Measurements from ENCODE around the gene KRT6C. TPM values are rescaled to one million over a fixed set of nuclear protein-coding genes. Genes with fewer than 3 reads are reported as not detected.
"Not testable (repeated sequence)": the region's sequence is repeated elsewhere in the genome, so short reads cannot be mapped to it uniquely, and the experiment has no call there.

Gene KRT6C
- total RNA-seq = not detected

DNA sequence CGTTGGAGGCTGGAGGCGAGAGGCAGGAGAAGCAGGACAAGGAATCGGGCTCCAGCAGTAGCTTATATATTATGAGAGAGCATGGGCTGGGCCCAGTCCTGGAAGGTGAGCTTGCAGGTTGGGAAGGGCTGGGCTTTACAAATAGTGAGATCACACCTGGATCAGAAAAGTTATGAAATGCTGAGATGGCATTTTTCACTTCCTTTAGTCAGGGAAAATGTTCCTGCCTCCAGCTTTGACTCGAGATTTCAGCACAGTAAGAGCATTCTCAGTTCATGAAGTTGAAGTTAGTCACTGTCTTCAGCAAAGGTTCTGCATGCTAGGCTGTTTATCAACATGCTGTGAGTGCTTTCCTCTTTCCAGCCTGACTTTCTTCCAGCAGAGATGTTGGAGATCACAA is at the start of gene KRT6C:
Gene KRT6C (minus strand): TSS at position 38 of the 400 bp plus-strand sequence. CDS start 68 bp downstream, outside the sequence.
- no peak for DNase-seq

DNA sequence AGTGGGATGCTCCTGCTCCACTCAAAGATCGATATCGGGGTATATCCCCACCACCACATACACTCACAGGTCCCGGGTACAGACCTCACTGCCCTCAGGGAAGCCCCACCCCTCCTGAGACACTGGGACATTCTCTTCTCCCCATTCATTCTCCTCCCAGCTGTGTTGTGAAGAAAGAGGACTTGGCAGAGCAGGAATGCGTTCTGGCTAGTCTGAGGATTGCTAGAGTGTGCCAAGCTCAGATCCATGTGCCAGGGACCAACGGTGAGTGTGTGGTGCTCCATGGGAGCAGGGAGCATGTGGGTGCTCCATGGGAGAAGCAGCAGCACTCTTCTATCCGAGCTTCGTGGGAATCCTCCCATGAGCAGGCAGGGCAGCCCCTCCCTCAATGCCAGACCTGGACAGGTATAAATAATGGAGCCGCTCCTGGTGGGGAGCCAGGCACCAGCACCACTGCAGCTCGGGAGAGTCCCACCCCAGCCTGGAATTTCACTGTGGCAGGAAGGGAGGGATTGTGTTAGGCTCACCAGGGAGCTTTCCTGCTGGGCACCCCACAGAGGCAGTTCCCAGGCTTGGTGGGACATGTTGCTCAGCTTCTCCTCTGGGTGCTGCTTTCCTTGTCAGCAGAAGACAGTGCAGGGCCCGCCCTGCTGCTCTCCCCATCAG is 48.9 kb upstream of the KRT6C start:
- DNase-seq = no peak

DNA sequence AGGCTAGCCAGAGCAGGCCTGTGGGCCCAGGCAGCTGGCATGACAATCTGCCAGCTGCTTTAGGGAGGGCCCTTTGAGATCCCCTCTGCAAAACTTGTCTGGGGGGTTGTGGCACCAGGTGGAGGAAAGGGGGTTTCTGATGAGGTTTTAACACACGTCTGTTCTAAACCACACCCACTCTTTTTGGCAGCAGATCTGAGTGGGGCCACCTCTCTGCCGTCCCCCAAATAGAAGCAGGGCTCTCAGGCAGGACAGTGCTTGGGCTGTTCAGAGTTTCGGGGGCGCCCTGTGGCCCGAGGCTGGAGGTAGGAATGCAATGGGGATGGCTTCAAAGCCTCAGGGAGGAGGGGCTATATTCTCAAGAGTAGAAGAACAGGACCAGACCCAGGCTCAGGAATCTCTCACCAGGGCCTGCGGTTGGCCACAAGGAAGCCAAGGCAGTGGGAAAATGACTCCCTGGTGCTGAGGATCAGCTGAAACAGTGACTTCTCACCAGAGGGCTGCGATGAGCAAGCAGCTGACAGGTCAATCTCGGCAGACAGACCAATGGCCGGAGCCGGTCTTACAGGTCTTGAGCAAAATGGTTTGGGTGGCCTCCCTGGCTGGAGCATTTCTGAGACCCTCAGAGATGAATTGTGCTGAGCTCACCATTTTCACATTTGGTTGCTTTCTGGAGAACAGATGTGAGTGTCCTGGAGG is 48.1 kb upstream of the KRT6C start:
- DNase-seq = no peak

DNA sequence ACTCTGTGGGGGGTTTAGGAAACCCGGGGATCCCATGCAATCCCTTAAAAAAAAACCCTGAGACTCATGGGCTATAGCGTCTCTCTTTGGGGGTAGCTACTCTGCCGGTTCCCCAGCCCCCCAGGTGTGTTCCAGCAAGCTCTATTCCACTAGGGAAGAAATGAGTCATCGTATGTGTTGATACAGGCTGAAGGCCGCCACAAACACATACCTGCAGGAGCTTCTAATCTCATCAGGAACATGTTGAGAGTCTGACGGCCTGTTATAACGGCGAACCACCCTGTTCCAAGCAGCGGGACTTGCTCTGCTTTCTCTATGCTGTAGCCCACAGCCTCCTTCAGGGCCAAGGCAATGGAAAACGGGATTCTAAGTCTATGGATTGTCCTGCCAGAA is 47.6 kb upstream of the KRT6C start:
- DNase-seq = no peak

DNA sequence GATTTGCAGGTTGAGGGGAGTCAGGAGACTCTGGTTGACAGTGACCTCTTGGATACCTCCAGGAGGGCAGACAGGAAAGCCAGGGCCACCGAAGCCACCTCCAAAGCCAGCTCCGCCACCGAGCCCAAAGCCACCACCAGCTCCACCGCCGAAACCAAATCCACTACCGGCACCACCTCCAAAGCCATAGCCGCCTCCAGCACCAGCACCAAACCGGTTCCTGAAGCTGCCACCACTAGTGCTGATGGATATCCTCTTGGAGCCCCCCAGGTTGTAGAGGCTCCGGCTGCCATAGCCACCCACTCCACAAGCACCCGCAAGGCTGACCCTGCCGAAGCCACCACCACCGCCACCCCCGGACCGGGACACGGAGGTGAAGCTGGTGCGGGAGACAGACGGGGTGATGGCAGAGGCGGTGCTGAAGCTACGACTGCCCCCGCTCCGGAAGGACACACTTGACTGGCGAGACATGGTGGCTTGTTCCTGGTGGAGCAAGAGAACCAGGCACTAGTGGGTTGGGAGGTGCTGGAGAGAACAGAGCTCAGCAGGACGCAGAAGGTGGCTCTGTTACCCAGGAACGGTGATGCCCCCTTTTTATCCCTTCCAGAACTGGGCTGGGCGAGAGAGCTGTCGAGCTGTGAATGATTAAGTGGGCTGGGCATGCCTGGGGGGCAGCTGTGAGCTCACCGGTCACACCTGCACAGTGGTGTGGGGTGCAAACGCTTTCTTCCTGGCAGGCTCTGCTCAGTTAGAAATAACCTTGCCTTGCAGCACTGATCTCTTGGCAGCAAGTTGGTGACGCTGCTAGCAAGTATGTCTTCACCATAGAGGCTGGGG is 46.4 kb upstream of the KRT6C start, which contains the start of gene KRT5:
Gene KRT5 (minus strand): TSS at position 569 of the 837 bp plus-strand sequence. CDS start 98 bp downstream, at position 471.
- DNase-seq = no peak

DNA sequence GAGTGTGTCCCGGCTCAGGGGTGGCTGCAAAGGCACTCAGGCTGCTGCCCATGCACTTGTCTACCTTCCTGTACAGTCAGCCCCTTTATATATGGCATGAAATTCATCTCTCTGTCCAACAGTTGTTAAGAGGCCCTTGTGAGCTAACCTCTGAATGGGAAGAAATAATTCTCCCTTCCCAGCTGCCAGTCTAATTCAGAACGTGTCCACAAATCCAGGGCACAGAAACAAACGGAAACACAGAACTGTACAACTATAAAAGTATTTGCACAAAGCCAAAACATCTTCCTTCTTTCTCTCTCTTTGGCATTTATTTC is 45.7 kb upstream of the KRT6C start:
- DNase-seq = no peak

DNA sequence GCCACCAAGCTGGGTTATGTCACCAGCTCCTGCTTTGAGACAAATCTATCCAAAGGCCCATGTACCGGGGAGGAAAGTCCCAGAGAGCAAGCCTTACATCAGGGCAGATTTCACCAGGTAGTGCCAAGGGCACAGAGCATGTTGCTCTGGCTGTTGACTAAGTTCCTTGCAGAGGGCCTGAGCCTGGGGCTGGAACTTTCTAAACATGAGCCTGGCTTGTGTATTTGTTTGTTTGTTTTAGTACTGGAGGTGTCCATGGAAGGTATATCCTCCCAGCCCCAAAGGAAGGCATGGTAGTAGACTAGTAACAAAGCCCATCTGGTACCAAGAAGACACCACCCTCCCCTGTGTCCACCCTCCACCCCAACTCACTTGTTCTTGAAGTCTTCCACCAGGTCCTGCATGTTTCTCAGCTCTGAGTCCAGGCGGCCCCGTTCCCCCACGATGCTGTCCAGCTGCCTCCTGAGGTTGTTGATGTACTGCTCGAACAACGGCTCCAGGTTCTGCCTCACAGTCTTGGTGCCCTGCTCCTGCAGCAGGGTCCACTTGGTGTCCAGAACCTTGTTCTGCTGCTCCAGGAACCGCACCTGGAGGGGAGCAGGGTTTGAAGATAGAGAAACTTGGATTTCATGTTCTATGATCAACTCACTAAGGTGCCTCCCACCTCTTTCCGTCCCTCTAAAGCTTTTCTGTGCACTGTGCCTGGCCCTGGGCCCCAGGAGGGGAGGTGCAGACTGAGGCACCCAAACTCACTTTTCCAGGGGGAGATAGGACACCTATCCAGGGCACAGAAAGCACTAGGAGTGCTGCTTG is 45.2 kb upstream of the KRT6C start:
- DNase-seq = no peak

DNA sequence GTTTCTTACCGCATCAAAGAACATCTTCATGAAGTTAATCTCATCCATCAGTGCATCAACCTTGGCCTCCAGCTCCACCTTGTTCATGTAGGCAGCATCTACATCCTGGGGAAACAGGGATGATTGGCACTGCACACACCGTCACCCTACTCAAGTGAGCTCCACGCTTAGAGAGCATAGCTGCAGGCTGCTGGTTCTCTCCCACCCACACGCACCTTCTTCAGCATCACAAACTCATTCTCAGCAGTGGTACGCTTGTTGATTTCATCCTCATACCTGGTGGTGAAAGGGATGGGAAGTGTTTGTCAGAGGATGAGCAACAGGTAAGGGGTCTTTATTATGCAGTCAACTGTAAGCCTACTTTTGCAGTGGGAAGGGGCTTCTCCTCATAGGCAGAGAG is 44.3 kb upstream of the KRT6C start:
- DNase-seq = no peak

DNA sequence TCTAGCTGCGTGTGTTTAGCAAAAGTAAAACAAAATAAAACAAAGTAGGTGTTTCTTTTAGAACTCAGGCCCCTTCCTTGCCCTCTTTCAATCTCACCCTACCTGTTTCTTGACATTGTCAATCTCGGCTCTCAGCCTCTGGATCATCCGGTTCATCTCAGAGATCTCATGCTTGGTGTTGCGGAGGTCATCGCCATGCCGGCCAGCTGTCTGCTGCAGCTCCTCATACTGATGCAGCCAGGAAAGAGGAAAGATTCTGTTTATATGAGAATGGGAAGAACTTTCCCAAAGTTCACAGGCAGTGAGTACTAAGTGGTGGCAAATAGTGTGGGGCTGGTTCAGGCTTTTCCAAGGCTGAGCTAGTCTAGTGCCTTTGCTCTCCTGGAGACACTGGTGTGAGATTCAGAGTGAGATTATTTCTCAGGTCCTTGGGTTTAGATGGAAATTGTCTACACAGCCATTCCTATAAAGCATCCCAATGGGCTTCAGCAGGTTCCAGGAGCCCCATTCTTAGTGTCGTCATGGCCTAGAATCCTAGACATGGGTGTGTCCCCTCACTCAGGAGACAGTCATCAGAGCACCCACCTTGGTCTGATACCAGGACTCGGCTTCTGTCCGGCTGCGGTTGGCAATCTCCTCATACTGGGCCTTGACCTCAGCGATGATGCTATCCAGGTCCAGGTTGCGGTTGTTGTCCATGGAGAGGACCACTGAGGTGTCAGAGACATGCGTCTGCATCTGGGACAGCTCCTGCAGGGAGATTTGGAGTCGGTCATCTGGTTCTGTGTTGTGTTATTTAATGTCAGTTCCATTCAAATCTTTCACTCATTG is 43.6 kb upstream of the KRT6C start:
- no peak for DNase-seq

DNA sequence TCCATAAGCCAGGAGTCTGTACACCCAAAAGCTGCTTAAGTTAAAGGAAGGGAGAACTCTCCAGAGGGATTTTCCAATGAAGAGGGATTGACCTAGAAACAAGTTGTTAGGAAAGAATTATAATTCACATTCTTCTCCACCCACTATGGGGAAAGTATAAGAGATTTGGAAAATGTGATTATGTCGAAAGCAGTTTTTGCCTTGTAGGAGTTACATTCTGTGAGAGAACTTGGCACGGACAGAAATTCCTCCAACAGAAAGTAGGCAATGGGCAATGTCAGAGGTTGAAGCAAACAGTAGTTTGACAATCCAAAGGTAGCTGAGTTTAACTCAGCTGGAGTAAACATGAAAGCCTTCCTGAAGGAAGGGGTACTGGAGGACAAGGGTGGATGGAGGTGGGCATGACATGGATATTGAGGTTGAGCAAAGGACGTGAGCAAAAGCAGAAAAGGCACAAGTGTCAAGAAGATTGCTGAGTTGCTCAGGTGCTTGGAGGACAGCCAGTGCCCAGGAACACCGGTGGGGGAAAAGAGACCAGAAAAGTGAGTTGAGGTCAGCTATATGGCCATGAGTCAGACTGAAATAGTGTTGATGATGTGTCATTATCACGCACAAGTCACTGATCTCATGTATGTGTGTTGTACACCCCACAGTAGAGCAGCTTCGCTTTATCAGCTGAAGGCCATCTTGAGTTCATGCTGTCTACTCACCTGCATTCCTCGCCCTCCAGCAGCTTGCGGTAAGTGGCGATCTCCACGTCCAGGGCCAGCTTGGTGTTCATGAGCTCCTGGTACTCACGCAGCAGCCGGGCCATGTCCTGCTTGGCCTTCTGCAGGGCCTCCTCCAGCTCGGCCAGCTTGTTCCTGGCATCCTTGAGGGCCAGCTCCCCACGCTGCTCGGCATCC is 42.6 kb upstream of the KRT6C start:
- DNase-seq = no peak

DNA sequence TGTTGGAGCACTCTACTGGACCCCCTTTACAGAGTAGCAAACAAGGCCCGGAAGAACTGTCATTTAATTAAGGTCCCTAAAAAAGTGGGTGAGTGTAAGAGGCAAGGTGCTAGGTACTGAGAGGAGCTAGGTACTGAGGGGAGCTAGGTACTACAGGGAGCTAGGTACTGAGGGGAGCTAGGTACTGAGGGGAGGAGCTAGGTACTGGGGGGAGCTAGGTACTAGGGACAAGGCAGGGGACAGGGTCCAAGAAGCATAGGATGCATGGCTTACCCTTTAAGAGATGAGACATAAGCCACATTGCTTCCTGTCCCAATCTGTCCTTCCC is 41.7 kb upstream of the KRT6C start:
- DNase-seq = no peak

DNA sequence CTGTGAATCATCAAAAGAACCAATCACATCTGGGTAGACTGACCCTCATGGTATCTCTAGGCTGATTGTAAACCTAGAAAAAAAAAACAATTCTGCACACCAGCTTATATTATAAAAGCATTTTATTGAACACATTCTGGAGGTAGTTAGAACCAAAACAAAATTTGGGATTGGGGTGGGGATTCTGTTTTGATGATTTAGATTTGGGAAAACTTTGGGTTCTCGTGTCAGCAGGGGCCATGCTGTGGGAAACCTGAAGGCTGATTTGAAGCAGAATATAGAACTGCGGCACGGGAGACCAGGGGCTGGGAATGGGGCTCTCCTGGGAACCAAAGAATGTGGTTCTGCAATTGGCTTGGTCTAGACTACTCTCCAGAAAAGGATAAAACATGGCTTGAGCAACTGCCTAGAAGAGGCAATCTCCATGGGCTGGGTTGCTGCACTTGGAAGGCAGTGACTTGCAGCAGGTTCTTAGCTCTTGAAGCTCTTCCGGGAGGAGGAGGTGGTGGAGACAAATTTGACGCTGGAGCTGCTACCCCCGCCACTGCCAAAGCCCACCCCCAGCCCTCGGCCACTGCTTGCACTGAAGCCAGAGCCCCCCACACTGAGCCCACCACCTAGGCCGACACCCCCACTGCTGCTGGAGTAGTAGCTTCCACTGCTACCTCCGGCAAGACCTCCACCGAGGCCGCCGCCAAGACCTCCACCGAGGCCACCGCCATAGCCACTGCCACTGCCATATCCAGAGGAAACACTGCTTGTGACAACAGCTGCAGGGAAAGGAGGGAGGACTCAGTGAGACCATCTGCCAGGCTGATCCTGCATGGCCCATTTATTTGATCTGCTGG is 41.1 kb upstream of the KRT6C start:
- DNase-seq = no peak

DNA sequence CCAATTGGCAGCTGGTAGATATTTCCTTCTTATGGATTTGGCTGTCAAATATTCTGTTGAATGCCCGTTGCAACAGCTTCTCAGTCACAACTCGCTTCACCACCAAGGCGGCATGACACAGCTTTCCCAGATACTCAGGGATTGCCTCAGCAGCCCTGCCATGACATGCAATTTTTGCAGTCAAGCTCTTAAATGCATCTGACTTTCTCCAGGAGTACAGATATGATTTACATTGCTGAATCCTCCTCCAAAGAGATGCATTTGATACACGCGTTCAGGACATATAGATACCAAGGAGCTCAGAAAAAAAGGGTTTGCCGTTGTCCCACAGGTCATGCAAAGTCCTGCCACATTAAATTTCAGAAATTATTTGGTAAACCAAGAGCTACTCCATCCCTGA is 40.1 kb upstream of the KRT6C start:
- no peak for DNase-seq

DNA sequence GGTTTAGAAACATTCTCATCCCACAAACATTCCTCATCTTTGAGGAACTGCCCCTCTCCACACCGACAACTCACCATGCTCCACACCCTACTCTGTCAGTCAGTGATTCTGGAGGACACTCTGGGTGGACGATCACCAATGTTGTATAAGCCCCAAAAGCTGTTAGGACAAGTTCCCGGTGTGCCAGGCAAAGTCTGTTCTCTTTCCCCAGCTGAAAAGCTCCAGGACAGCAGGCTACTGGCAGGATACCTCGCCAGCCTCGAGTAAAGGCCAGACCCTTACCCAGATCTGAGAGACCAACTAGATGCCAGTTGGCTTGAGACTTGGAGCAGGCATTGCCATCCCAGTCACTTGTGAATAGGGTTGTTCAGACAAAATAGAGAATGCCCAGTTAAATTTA is 34.6 kb upstream of the KRT6C start:
- DNase-seq = no peak

DNA sequence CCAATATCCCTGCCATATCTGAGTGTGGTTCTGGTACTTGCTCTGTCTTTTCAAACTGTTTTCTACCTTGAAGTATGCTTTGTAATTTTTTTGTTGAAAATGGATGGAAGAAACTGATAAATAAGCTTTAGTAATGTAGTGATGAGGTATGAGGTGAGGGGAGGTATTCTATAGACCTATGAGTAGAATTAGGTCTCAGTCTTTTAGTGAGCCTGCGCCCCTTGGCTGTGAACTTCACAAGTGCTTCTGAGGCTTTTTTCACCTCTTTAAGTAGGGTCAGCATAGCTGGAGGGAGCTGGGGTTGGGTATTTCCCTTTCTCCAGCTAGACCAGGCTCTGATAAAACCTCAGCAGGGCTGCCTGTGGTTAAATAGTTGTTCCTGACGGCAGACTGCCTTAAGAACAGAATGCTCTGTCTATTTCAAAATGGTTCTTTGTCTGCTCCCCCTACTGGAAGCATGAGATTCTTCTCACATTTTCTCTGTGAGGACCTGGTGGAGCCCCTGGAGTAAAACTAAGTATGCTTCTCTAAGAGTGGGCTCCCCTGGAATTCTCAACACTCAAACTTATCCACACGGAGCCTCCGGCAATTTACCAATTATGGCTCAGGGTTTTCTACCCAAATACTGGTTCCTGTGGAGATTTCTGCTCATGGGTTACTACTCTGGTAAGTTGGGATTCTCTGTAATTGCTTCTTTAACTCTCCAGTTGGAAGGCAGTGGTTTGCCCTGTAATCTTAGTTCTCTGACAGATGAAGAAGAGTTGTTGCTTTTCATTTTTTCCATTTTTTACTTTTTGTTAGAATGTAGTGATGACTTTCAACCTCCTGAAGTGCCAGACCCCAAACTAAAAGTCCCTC is 33.5 kb upstream of the KRT6C start:
- DNase-seq = no peak

DNA sequence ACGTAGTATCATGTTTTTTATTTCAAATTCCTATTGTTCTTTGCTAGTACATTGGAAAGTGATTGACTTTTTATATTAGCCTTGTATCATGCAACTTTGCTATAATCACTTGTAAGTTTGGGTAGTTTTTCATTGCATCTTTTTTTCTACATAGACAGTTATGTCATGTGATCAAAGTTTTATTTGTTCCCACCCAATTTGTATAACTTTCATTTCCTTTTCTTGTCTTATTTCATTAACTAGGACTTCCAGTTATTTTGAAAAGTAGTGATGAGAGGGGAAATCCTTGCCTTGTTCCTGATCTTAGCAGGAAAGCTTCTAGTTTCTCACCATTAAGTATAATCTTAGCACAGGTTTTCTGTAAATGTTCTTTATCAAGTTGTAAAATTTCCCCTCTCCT is 29.3 kb upstream of the KRT6C start:
- DNase-seq = no peak

DNA sequence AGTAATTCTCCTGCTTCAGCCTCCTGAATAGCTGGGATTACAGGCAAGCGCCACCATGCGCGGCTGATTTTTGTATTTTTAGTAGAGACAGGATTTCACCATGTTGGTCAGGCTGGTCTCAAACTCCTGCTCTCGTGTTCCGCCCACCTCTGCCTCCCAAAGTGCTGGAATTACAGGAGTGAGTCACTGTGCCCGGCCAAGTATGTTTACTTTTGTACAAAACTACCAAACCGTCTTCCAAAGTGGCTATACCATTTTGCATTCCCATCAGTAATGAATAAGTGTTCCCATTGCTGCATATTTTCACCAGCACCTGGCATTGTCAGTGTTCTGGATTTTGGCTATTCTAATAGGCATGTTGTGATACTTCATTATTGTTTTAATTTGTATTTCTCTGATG is 27.9 kb upstream of the KRT6C start:
- DNase-seq = no peak

DNA sequence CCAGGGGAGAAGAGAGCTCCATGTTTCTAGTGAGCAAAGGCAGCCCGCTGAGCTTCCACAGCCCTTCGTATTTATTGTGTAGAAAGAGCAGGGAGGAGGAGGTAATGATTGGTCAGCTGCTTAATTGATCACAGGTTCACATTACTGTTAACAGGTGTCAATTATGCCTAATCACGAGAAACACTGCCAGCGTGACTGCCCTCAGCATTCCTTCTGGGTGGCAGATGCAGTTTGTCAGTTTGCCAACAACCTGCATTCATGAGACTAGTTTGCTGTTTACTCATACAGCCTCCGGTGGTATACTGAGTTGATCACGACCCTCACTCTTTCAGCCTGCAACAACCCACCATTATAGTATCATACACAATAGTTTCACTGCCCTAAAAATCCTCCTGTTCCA is 27.0 kb upstream of the KRT6C start:
- not testable (repeated sequence) for DNase-seq
